Measurements from ENCODE around the gene DNPEP. TPM values are rescaled to one million over a fixed set of nuclear protein-coding genes. Genes with fewer than 3 reads are reported as not detected.

Gene DNPEP
- total and polyA plus RNA-seq, 3 donors from 2014 or later = 84.8 to 145 (median 90.2) TPM

DNA sequence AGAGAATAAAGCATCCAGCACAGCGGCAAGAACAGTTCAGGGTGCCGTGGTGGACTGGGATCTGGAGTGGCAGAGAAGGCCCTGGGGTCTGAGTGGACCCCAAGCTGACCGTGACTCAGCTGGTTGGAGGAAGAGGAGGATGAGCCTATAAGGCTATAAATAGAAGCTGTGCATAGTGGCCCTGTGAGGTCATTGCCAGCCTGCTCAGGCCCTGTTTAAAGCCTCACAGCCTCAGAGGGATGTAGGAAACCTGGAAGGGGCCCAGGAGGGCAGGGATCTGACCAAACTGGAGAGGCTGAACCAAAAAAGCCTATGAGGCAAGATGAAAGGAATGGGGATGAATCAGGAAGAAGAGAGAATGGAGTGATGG, 19.1 kb upstream of the DNPEP start:
- Histone ChIP-seq H3K36me3 (ENCODE audit: low read depth, missing control alignments) (no peaks in the 10 kb centered on the region), H3K4me3 (no peak overlapping the region), H3K27me3 (no peaks in the 10 kb centered on the region), H3K27ac (peak overlapping the region in 1 of 2 donors; percentile 78), H3K4me1 (peaks cover 28% of the 10 kb centered on the region), H3K9me3 (no peaks in the 10 kb centered on the region)
- WGBS, 2 donors = 69 to 76% methylated on average over 3 of the region's 3 CpGs
- TF ChIP-seq, protein P1, sequence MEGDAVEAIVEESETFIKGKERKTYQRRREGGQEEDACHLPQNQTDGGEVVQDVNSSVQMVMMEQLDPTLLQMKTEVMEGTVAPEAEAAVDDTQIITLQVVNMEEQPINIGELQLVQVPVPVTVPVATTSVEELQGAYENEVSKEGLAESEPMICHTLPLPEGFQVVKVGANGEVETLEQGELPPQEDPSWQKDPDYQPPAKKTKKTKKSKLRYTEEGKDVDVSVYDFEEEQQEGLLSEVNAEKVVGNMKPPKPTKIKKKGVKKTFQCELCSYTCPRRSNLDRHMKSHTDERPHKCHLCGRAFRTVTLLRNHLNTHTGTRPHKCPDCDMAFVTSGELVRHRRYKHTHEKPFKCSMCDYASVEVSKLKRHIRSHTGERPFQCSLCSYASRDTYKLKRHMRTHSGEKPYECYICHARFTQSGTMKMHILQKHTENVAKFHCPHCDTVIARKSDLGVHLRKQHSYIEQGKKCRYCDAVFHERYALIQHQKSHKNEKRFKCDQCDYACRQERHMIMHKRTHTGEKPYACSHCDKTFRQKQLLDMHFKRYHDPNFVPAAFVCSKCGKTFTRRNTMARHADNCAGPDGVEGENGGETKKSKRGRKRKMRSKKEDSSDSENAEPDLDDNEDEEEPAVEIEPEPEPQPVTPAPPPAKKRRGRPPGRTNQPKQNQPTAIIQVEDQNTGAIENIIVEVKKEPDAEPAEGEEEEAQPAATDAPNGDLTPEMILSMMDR (IDR thresholded peaks at IDR 0.05) = no peak
- no peak for TF ChIP-seq POLR2A (IDR thresholded peaks at IDR 0.05)
- no peak for DNase-seq
- intact Hi-C loops (cut with DNase I; ENCODE audit: low total_unique reads) = no loop called here

DNA sequence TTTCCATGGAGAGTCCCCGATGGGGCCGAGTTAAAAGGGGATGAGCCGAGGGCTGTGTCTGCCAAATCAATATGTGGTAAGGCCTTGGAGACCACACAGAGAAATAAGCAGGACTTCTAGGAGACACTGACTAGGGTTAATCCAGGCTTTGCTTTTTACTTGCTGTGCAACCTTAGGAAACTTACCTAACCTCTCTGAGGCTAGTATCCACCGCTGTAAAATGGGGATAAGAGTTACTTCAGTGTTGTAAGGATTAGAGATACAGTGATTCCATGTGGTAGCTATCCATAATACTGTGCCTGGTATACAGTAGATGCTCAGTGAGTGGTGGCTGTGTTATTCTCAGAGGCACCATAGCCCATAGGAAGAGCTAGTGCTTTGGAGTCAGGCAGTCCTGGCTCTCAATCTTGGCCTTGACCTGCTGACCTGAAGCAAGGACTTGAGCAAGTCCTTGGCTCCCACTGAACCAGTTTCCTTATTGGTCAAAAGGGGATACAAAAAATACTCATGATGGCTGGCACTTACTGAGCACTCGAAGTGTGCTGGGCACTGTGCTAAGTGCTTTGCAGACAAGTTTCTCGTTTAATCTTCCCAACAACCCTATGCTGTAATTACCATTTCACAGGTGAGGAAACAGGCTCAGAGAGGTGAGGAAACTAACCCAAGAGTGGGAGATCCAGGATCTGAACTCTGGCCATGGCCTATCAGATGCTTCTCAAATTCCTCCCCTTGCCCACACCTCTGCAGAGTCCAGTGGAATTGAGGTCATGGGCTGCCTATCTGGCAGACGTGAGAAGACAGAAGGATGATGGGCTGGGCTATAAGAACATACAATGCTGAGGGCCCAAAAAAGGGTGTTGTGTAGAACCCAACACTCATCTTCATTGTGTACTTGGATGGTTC, 18.5 kb upstream of the DNPEP start:
- no peak overlapping the region for H3K4me3 ChIP-seq
- no peaks in the 10 kb centered on the region for H3K9me3 ChIP-seq
- DNase-seq = no peak
- TF ChIP-seq, protein P1 (IDR thresholded peaks at IDR 0.05) = no peak
- TF ChIP-seq POLR2A (IDR thresholded peaks at IDR 0.05) = no peak
- no peaks in the 10 kb centered on the region for H3K36me3 ChIP-seq (ENCODE audit: low read depth, missing control alignments)
- H3K27ac ChIP-seq = peak overlapping the region in 1 of 2 donors; percentile 78
- intact Hi-C loops (cut with DNase I; ENCODE audit: low total_unique reads) = no loop called here
- peaks cover 28% of the 10 kb centered on the region for H3K4me1 ChIP-seq
- WGBS, 2 donors = 79 to 86% methylated on average over 7 of the region's 7 CpGs
- H3K27me3 ChIP-seq = no peaks in the 10 kb centered on the region

DNA sequence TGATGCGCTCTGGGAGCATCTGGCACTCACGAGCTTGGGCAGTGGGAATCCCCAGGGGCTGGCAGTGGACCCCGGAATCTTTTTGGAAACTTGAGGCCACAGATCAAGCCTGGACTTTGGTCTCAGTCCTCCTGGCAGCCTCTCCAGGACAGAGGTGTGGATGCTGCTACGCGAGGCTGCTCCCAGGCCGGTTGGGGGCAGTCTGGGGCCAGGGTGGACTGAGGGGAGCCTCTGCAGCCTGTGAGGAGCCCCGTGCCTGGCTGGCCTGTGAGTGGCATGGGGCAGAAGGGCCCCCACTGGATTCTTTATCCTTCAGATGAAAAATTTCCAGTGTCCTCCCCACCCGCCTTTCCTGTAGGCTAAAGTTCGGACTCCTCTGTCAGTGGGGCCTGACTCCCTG, 17.7 kb upstream of the DNPEP start:
- no peak overlapping the region for H3K4me3 ChIP-seq
- H3K36me3 ChIP-seq (ENCODE audit: low read depth, missing control alignments) = no peaks in the 10 kb centered on the region
- peak overlapping the region; percentile 49 to 78 for H3K27ac ChIP-seq
- TF ChIP-seq, protein P1 (IDR thresholded peaks at IDR 0.05) = no peak
- TF ChIP-seq POLR2A (IDR thresholded peaks at IDR 0.05) = no peak
- DNase-seq = no peak
- peaks cover 28% of the 10 kb centered on the region for H3K4me1 ChIP-seq
- intact Hi-C loops (cut with DNase I; ENCODE audit: low total_unique reads) = no loop called here
- no peaks in the 10 kb centered on the region for H3K27me3 ChIP-seq
- 75 to 78% methylated on average over 8 to 9 of the region's 9 CpGs for WGBS, 2 donors
- no peaks in the 10 kb centered on the region for H3K9me3 ChIP-seq

DNA sequence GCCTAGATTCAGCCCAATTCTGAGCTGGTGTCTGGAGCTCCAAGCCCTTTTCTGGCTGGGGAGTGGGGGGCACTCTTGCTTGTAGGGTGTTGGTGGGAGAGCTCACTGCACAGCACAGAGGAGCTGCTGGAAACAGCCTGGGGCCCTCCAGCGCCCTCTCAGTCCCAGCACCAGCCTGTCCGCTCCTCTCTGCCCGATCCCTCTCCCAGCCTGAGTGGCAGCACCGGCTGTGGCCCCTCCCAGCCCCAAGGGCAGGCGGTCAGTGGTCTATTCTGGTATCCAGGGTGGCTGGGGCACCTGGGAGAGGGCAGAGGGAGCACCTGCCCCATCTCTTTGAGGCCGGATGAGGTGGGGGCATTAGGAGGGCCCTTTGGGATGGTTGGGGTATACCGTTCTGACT, 17.2 kb upstream of the DNPEP start:
- 83 to 100% methylated on average over 3 to 7 of the region's 7 CpGs for WGBS, 2 donors
- peak overlapping the region; percentile 49 to 78 for H3K27ac ChIP-seq
- intact Hi-C loops (cut with DNase I; ENCODE audit: low total_unique reads) = loop anchor here (5.0 kb wide), 2 partner anchors 127 to 237 kb away; no protein-coding TSS in a partner anchor
- H3K4me1 ChIP-seq = peaks cover 28% of the 10 kb centered on the region
- H3K4me3 ChIP-seq = no peak overlapping the region
- TF ChIP-seq, protein P1 (IDR thresholded peaks at IDR 0.05) = no peak
- no peak for TF ChIP-seq POLR2A (IDR thresholded peaks at IDR 0.05)
- no peaks in the 10 kb centered on the region for H3K36me3 ChIP-seq (ENCODE audit: low read depth, missing control alignments)
- H3K27me3 ChIP-seq = no peaks in the 10 kb centered on the region
- no peaks in the 10 kb centered on the region for H3K9me3 ChIP-seq
- no peak for DNase-seq
